K562 (cell line): ENCODE measurements around the gene RIPK3. TPM values are rescaled to one million over a fixed set of nuclear protein-coding genes. Genes with fewer than 3 reads are reported as not detected.

Experiments
- ATAC-seq: fragments of 200-7000 bp; cut with Tn5 transposase; 3 replicates; pipeline ENCODE4 v1.9.1; 2020; ENCODE audit warnings: moderate library complexity
- BruUV-seq: library from RNA; stranded (reverse); fragments of 400-500 nt; replicated peaks from 2 replicates; lab custom pipeline; 2021; lab: Mats Ljungman, UMichigan
- CTCF ChIA-PET: fragments of 300-600 bp; formaldehyde crosslinking; extraction: SDS; loops from one replicate; lab custom pipeline; 2021; ENCODE audit warnings: low intra/inter-chr PET ratio; lab: Yijun Ruan, JAX
- POLR2A ChIA-PET: fragments of 300-600, 350-650 bp; sonication (Branson Sonifier 250); formaldehyde crosslinking; extraction: SDS; loops from one replicate; lab custom pipeline; 2021; ENCODE audit warnings: antibody characterized with exemption, inconsistent platforms; lab: Yijun Ruan, JAX
- DNase-seq, 4 experiments: peaks; one replicate each; pipeline versions ENCODE4 v3.0.0 to v3.0.0-alpha.2; 2011 to 2018; ENCODE audit warnings: low spot score in 3 of 4, mixed read lengths in 3 of 4; ENCODE audit errors: extremely low read depth in 1 of 4
- FAIRE-seq: peaks from 2 replicates; lab custom pipeline; 2011; peaks lifted over from hg19 to GRCh38; lab: Jason Lieb, UNC
- H2AFZ ChIP-seq: 2 replicates; pipeline ENCODE4 v1.6.0; 2011; ENCODE audit warnings: low read depth, low read length, control low read depth, inconsistent platforms
- H3K27ac ChIP-seq: fragments of 200-600 bp; 3 replicates; pipeline ENCODE4 v1.8.0; 2011; ENCODE audit warnings: low read depth, mild to moderate bottlenecking, control low read depth, inconsistent platforms, low read length, moderate library complexity, mixed read lengths; ENCODE audit errors: extremely low read depth
- H3K27me3 ChIP-seq, 2 experiments: fragments of 300-600 bp in 1 of 2; 2 replicates in 1 of 2; 3 replicates in 1 of 2; pipeline versions ENCODE4 v1.6.0 to v1.8.0; 2011; ENCODE audit warnings: inconsistent platforms in 2 of 2, low read length in 2 of 2, mild to moderate bottlenecking in 1 of 2, mixed read lengths in 1 of 2, moderate library complexity in 1 of 2; ENCODE audit not compliant: control insufficient read depth in 2 of 2, insufficient read depth in 2 of 2
- H3K36me3 ChIP-seq: fragments of 300-600 bp; 3 replicates; pipeline ENCODE4 v1.8.0; 2011; ENCODE audit warnings: mild to moderate bottlenecking, low read length, inconsistent platforms; ENCODE audit not compliant: control insufficient read depth, insufficient read depth
- H3K4me1 ChIP-seq, 2 experiments: fragments of 200-600 bp in 1 of 2; replicated peaks in 1 of 2; 2 replicates in 1 of 2; 3 replicates in 1 of 2; pipeline versions ENCODE4 v1.5.1 to v1.8.0; 2011; ENCODE audit warnings: inconsistent platforms in 2 of 2, low read length in 2 of 2, mild to moderate bottlenecking in 1 of 2, mixed read lengths in 1 of 2, moderate library complexity in 1 of 2; ENCODE audit not compliant: control insufficient read depth in 2 of 2, insufficient read depth in 2 of 2
- H3K4me2 ChIP-seq: 2 replicates; pipeline ENCODE4 v1.6.1; 2011; ENCODE audit warnings: low read length, control low read depth, inconsistent platforms, mixed read lengths; ENCODE audit not compliant: insufficient read depth
- H3K4me3 ChIP-seq: fragments of 200-600 bp; sonication (generic), shearing (Covaris generic); 2 replicates; pipeline ENCODE4 v1.5.1; 2016; ENCODE audit warnings: control low read depth, inconsistent platforms
- H3K79me2 ChIP-seq: fragments of 200-600 bp; 3 replicates; pipeline ENCODE4 v1.8.0; 2011; ENCODE audit warnings: low read length, inconsistent platforms; ENCODE audit not compliant: control insufficient read depth, insufficient read depth
- H3K9ac ChIP-seq, 2 experiments: 2 replicates each; pipeline versions ENCODE4 v1.6.0 to v1.6.1; 2011; ENCODE audit warnings: low read depth in 2 of 2, low read length in 2 of 2, control low read depth in 1 of 2, inconsistent platforms in 1 of 2, mild to moderate bottlenecking in 1 of 2, mixed read lengths in 1 of 2; ENCODE audit not compliant: insufficient read depth in 1 of 2
- H3K9me1 ChIP-seq: one replicate; pipeline ENCODE4 v1.6.0; 2011; ENCODE audit warnings: inconsistent platforms, mild to moderate bottlenecking, low read length, moderate library complexity; ENCODE audit not compliant: control insufficient read depth, insufficient read depth
- H3K9me3 ChIP-seq: replicated peaks from 2 replicates; pipeline ENCODE4 v1.5.1; 2011; ENCODE audit warnings: low read depth, low read length, inconsistent platforms; ENCODE audit not compliant: control insufficient read depth, insufficient read depth
- H4K20me1 ChIP-seq: replicated peaks from 2 replicates; pipeline ENCODE4 v1.6.1; 2011; ENCODE audit warnings: low read length, inconsistent platforms, mixed read lengths; ENCODE audit not compliant: control insufficient read depth, insufficient read depth
- ARID1B ChIP-seq: fragments of 450-650 bp; IDR thresholded peaks from 2 replicates; pipeline ENCODE4 v1.6.1; 2016; ENCODE audit warnings: antibody characterized with exemption, mild to moderate bottlenecking, inconsistent platforms
- ATF3 ChIP-seq, 2 experiments: fragments of 450-650 bp in 1 of 2; sonication (generic) in 1 of 2; formaldehyde crosslinking in 1 of 2; IDR thresholded peaks in 1 of 2; conservative IDR thresholded peaks in 1 of 2; 2 replicates each; pipeline versions ENCODE4 v1.6.1 to v1.8.1; 2016 to 2023; ENCODE audit warnings: mild to moderate bottlenecking in 2 of 2, moderate library complexity in 2 of 2, inconsistent platforms in 1 of 2, missing genetic modification reagents in 1 of 2
- CHD2 ChIP-seq: IDR thresholded peaks from 2 replicates; pipeline ENCODE4 v1.6.1; 2011; ENCODE audit warnings: low read depth, low read length
- CREB3L1 ChIP-seq: fragments of 450-650 bp; IDR thresholded peaks from 2 replicates; pipeline ENCODE4 v1.6.1; 2014; ENCODE audit warnings: low read depth, mild to moderate bottlenecking, moderate library complexity, borderline replicate concordance
- EWSR1 ChIP-seq: fragments of 450-650 bp; IDR thresholded peaks from 2 replicates; pipeline ENCODE4 v1.6.1; 2018; ENCODE audit warnings: borderline replicate concordance, mild to moderate bottlenecking, low read depth, moderate library complexity; ENCODE audit not compliant: partially characterized antibody
- FOSL1 ChIP-seq: fragments of 200-800 bp; sonication (Bioruptor generic); conservative IDR thresholded peaks from 2 replicates; pipeline ENCODE4 v1.6.1; 2016; ENCODE audit warnings: missing genetic modification characterization, missing compliant biosample characterization
- GTF2A2 ChIP-seq: IDR thresholded peaks from 2 replicates; pipeline ENCODE4 v1.6.1; 2016; ENCODE audit warnings: mild to moderate bottlenecking, missing genetic modification characterization, missing compliant biosample characterization
- IRF1 ChIP-seq: sonication (generic); formaldehyde crosslinking; IDR thresholded peaks from 2 replicates; pipeline ENCODE4 v1.8.0; 2022; ENCODE audit warnings: missing genetic modification reagents, mild to moderate bottlenecking, borderline replicate concordance
- JUND ChIP-seq, 2 experiments: IDR thresholded peaks; 2 replicates in 1 of 2; 3 replicates in 1 of 2; pipeline ENCODE4 v1.6.1; 2011; ENCODE audit warnings: borderline replicate concordance in 2 of 2, low read depth in 2 of 2, low read length in 2 of 2, improper control_type of control experiment in 1 of 2, missing biosample characterization in 1 of 2, missing genetic modification characterization in 1 of 2, missing genetic modification reagents in 1 of 2
- LCOR ChIP-seq: sonication (generic); formaldehyde crosslinking; IDR thresholded peaks from 2 replicates; pipeline ENCODE4 v1.8.0; 2022; ENCODE audit warnings: mild to moderate bottlenecking, missing genetic modification reagents
- MAFF ChIP-seq: IDR thresholded peaks from 2 replicates; pipeline ENCODE4 v1.6.1; 2012; ENCODE audit warnings: low read length, improper control_type of control experiment
- NFATC3 ChIP-seq: fragments of 450-650 bp; IDR thresholded peaks from 2 replicates; pipeline ENCODE4 v1.6.1; 2017; ENCODE audit warnings: mild to moderate bottlenecking
- NFE2 ChIP-seq: IDR thresholded peaks from 2 replicates; pipeline ENCODE4 v1.6.1; 2014; ENCODE audit warnings: antibody characterized with exemption, low read depth
- RNF2 ChIP-seq: sonication (generic); IDR thresholded peaks from 2 replicates; pipeline ENCODE4 v1.6.1; 2016
- YY1 ChIP-seq, 3 experiments: IDR thresholded peaks; 2 replicates each; pipeline ENCODE4 v1.6.1; 2011; ENCODE audit warnings: low read length in 2 of 3, mild to moderate bottlenecking in 2 of 3, moderate library complexity in 2 of 3, borderline replicate concordance in 1 of 3, control low read depth in 1 of 3, low read depth in 1 of 3; ENCODE audit not compliant: insufficient read depth in 3 of 3, insufficient replicate concordance in 2 of 3, control insufficient read depth in 1 of 3, insufficient read length in 1 of 3; ENCODE audit errors: extremely low read depth in 1 of 3
- WGBS: fragments of 100-300 bp; shearing (Covaris generic); methylation state at CpG from one replicate; pipeline ENCODE4 v1.1.6; 2016; ENCODE audit warnings: low coverage, mixed read lengths; ENCODE audit not compliant: insufficient coverage; ENCODE audit errors: missing lambda C conversion rate; 5-methylcytosine and 5-hydroxymethylcytosine counted together
- in situ Hi-C: fragments of 300-500 bp; cut with MboI; formaldehyde crosslinking; loops from 4 replicates; pipeline ENCODE4 v1.15.0; 2018; ENCODE audit warnings: inconsistent platforms, mixed read lengths
- intact Hi-C: fragments of 100-400 bp; cut with micrococcal nuclease; formaldehyde crosslinking; loops from 2 replicates; pipeline ENCODE4 v1.14.2; 2022
- polyA plus RNA-seq, 8 experiments: library from polyadenylated mRNA; depleted of rRNA in 4 of 8; stranded (reverse) in 5 of 8; unstranded in 3 of 8; fragments of >200 nt; fragmentation: Nextera tagmentation in 2 of 8; fragmentation: Illumina TruSeq in 1 of 8; extraction: Ambion mirVana in 2 of 8; extraction: Trizol in 1 of 8; gene quantifications; 2 replicates each; pipeline versions ENCODE4 v1.2.1 to v1.2.3, GENCODE V29; 2011 to 2014; ENCODE audit warnings: inconsistent platforms in 1 of 8, missing spikeins in 1 of 8
- total RNA-seq, 7 experiments: library from RNA; depleted of rRNA in 6 of 7; stranded (reverse); fragments of >200 nt in 6 of 7; fragmentation: Illumina TruSeq in 2 of 7; extraction: Trizol in 2 of 7; gene quantifications; 2 replicates each; pipeline versions ENCODE4 v1.2.1 to v1.2.3, GENCODE V29; 2011 to 2021; ENCODE audit warnings: low replicate concordance in 1 of 7

RIPK3 gene
- total and polyA plus RNA-seq, 9 of the 15 experiments (the other 6 are each of a cell fraction or from before 2014, with no cell fraction given): 0.03 to 0.43 (median 0.28) TPM; not detected in 3

GRCh38 chr14:24317141-24317928 lies 22.5 kb downstream of the RIPK3 start (continued):
- TF ChIP-seq ATF3 (IDR thresholded peaks at IDR 0.05): peak; percentile 93
- TF ChIP-seq ATF3 (CRISPR knock-in tag; conservative IDR thresholded peaks at IDR 0.05): peak; percentile 82; the same call in 1 of the 2 replicates
- TF ChIP-seq FOSL1 (tag): peak; percentile 93
- no peak for TF ChIP-seq CHD2
- TF ChIP-seq ARID1B: peak; percentile 58
- TF ChIP-seq NFATC3: peak; percentile 92
- TF ChIP-seq MAFF: 0 out of 2 replicates have a peak, but pooled peaks have one; percentile 7
- TF ChIP-seq JUND (IDR thresholded peaks at IDR 0.05; ENCODE audit: borderline replicate concordance, low read depth, low read length): peak; percentile 86
- peak; percentile 93; the same call in 2 of the 3 replicates for TF ChIP-seq JUND (tag; IDR thresholded peaks at IDR 0.05; ENCODE audit: borderline replicate concordance, low read depth, low read length)

GRCh38 chr14:24316597-24316950 lies 23.2 kb downstream of the RIPK3 start:
- peak overlapping the region; percentile 11 to 38; a peak in 3 of 4 replicates for H3K9ac ChIP-seq
- FAIRE-seq: peak; percentile 26
- H4K20me1 ChIP-seq: no peaks in the 10 kb centered on the region
- H3K9me3 ChIP-seq: no peaks in the 10 kb centered on the region
- peaks cover 16 to 30% of the 10 kb centered on the region in 2 experiments for H3K4me1 ChIP-seq
- POLR2A ChIA-PET: interaction anchor here (0.6 to 1.2 kb wide), 4 partner anchors 10 to 201 kb away, joined by 3 to 6 read pairs (median 4); no protein-coding TSS in a partner anchor
- peak overlapping the region; percentile 83 for H2AFZ ChIP-seq
- H3K4me3 ChIP-seq: no peak overlapping the region
- H3K9me1 ChIP-seq: no peaks in the 10 kb centered on the region
- BruUV-seq: no TSS peak
- peak overlapping the region; percentile 11 for H3K4me2 ChIP-seq
- no peaks in the 10 kb centered on the region for H3K79me2 ChIP-seq
- H3K27me3 ChIP-seq: no peaks in the 10 kb centered on the region
- intact Hi-C loops (no loop called here), in situ Hi-C loops (no loop called here)
- 20% methylated on average over 2 of the region's 18 CpGs for WGBS
- CTCF ChIA-PET: no interaction called here
- ATAC-seq: peak; percentile 31
- H3K27ac ChIP-seq: peak overlapping the region; percentile 71; the same call in 2 of the 3 replicates
- H3K36me3 ChIP-seq: peaks cover 4% of the 10 kb centered on the region; the same call in 1 of the 3 replicates
- DNase-seq: peak; percentile 41 to 60 (median 52)
- TF ChIP-seq IRF1 (no peak), EWSR1 (no peak), YY1 (IDR thresholded peaks at IDR 0.05; ENCODE audit: borderline replicate concordance in 1 of 3, control insufficient read depth in 1 of 3, extremely low read depth in 1 of 3, insufficient read depth in 3 of 3, insufficient read length in 1 of 3, insufficient replicate concordance in 2 of 3, low read depth in 1 of 3, low read length in 2 of 3) (no peak), GTF2A2 (tag) (no peak), RNF2 (no peak), NFE2 (no peak), LCOR (no peak), CREB3L1 (no peak)
